Transverse colon (tissue), 4 donors: ENCODE measurements around the gene STARD3. TPM values are rescaled to one million over a fixed set of nuclear protein-coding genes. Genes with fewer than 3 reads are reported as not detected.

Source experiments
- DNase-seq: peaks from one replicate; pipeline ENCODE4 v3.0.0-alpha.2; 2019
- H3K27ac ChIP-seq, 4 donors: fragments of 200-600 bp; sonication (generic); 2 replicates each; pipeline ENCODE4 v1.5.1; 2016 to 2018; ENCODE audit warnings: inconsistent platforms in 4 of 4
- H3K27me3 ChIP-seq: fragments of 200-600 bp; sonication (generic); 2 replicates; pipeline ENCODE4 v1.5.1; 2017; ENCODE audit warnings: inconsistent platforms
- H3K36me3 ChIP-seq, 4 donors: fragments of 200-600 bp; sonication (generic); 2 replicates each; pipeline ENCODE4 v1.5.1; 2017 to 2019; ENCODE audit warnings: inconsistent platforms in 4 of 4
- H3K4me1 ChIP-seq, 4 donors: fragments of 200-600 bp; sonication (generic); 2 replicates each; pipeline ENCODE4 v1.5.1; 2017 to 2020; ENCODE audit warnings: inconsistent platforms in 4 of 4
- H3K4me3 ChIP-seq, 4 donors: fragments of 200-600 bp; sonication (generic); 1 replicate in 1 of 4; 2 replicates in 3 of 4; pipeline versions ENCODE4 v1.5.1 to v1.6.1; 2017 to 2019; ENCODE audit warnings: inconsistent platforms in 4 of 4
- H3K9me3 ChIP-seq, 2 donors: fragments of 200-600 bp; sonication (generic); 2 replicates each; pipeline ENCODE4 v1.5.1; 2017 to 2019; ENCODE audit warnings: inconsistent platforms in 2 of 2
- CTCF ChIP-seq, 5 experiments: fragments of 200-600 bp in 3 of 5; fragments of 450-650 bp in 2 of 5; sonication (generic) in 3 of 5; IDR thresholded peaks; 1 replicate in 2 of 5; 2 replicates in 3 of 5; pipeline ENCODE4 v1.5.1; 2016 to 2017; ENCODE audit warnings: antibody characterized with exemption in 5 of 5, inconsistent platforms in 3 of 5, mild to moderate bottlenecking in 2 of 5, moderate library complexity in 1 of 5
- EP300 ChIP-seq: sonication (generic); formaldehyde crosslinking; IDR thresholded peaks from one replicate; pipeline ENCODE4 v1.6.1; 2017; ENCODE audit warnings: antibody characterized with exemption, low read depth
- POLR2A ChIP-seq: fragments of 450-650 bp; IDR thresholded peaks from one replicate; pipeline ENCODE4 v1.6.1; 2016; ENCODE audit warnings: antibody characterized with exemption, mild to moderate bottlenecking, moderate library complexity
- POLR2AphosphoS5 ChIP-seq, 3 donors: sonication (generic); formaldehyde crosslinking; IDR thresholded peaks; one replicate each; pipeline ENCODE4 v1.6.1; 2016; ENCODE audit warnings: antibody characterized with exemption in 3 of 3
- WGBS, 2 donors: methylation state at CpG; one replicate each; pipeline ENCODE4 v1.1.5; 2018; ENCODE audit warnings: low coverage in 1 of 2; 5-methylcytosine and 5-hydroxymethylcytosine counted together
- in situ Hi-C, 4 donors: fragments of 200-750 bp; cut with MboI; loops; one replicate each; pipeline versions ENCODE4 v1.15.0 to v1.15.1; 2017; ENCODE audit warnings: low sequenced_read_pairs in 3 of 4, low pct_ligation_motif_present in 1 of 4, low pct_unique_long_range_greater_than_20kb in 1 of 4
- intact Hi-C: fragments of 100-400 bp; cut with DNase I; formaldehyde crosslinking; loops from one replicate; pipeline ENCODE4 v1.15.1; 2023; ENCODE audit warnings: low total_unique reads
- total RNA-seq, 4 donors: library from RNA; depleted of rRNA; stranded (reverse); fragments of >200 nt; gene quantifications; one replicate each; pipeline ENCODE4 v1.1.0, GENCODE V29; 2016

STARD3 gene
- total RNA-seq, 4 donors from 2014 or later, result 63.5 to 193 (median 73.2) TPM

GRCh38 chr17:39701784-39702422, 65.0 kb downstream of the STARD3 start:
- peaks cover 38 to 59% (median 55%) of the 10 kb centered on the region in 4 donors for H3K4me1 ChIP-seq
- in situ Hi-C loops, result no loop called here
- no peaks in the 10 kb centered on the region for H3K9me3 ChIP-seq
- H3K36me3 ChIP-seq, result no peaks in the 10 kb centered on the region
- H3K27me3 ChIP-seq, result peaks cover 4% of the 10 kb centered on the region
- WGBS, 2 donors, result 55% methylated on average over 4 of the region's 4 CpGs; no CpG with 5 or more reads in 1 of the 2 donors
- no peak for DNase-seq
- no peak overlapping the region for H3K4me3 ChIP-seq
- intact Hi-C loops, result no loop called here
- TF ChIP-seq EP300 (no peak), CTCF (IDR thresholded peaks at IDR 0.05) (no peak), POLR2AphosphoS5 (IDR thresholded peaks at IDR 0.05) (no peak), POLR2A (no peak)
- peak overlapping the region; percentile 90 to 95 (median 92) for H3K27ac ChIP-seq

GRCh38 chr17:39702901-39703893, 66.3 kb downstream of the STARD3 start:
- intact Hi-C loops, result no loop called here
- H3K36me3 ChIP-seq, result no peaks in the 10 kb centered on the region
- no peak for TF ChIP-seq CTCF (IDR thresholded peaks at IDR 0.05)
- TF ChIP-seq EP300, result no peak
- no peak for TF ChIP-seq POLR2A
- no peak for TF ChIP-seq POLR2AphosphoS5 (IDR thresholded peaks at IDR 0.05)
- H3K4me3 ChIP-seq, result no peak overlapping the region
- 20 to 46% methylated on average over 1 to 12 of the region's 12 CpGs for WGBS, 2 donors
- H3K4me1 ChIP-seq, result peaks cover 43 to 72% (median 68%) of the 10 kb centered on the region in 4 donors
- peak overlapping the region; percentile 83 to 92 (median 90) for H3K27ac ChIP-seq
- in situ Hi-C loops, result no loop called here
- peaks cover 4% of the 10 kb centered on the region for H3K27me3 ChIP-seq
- no peak for DNase-seq
- H3K9me3 ChIP-seq, result no peaks in the 10 kb centered on the region

- intact Hi-C loops (no loop called here), in situ Hi-C loops (no loop called here)
- peak overlapping the region; percentile 83 to 92 (median 90) for H3K27ac ChIP-seq
- H3K4me1 ChIP-seq, result peaks cover 43 to 72% (median 68%) of the 10 kb centered on the region in 4 donors
- no peaks in the 10 kb centered on the region for H3K9me3 ChIP-seq
- DNase-seq, result no peak
- H3K4me3 ChIP-seq, result no peak overlapping the region
- 80 to 91% methylated on average over 3 to 5 of the region's 5 CpGs for WGBS, 2 donors
- peaks cover 4% of the 10 kb centered on the region for H3K27me3 ChIP-seq
- TF ChIP-seq POLR2A (no peak), CTCF (IDR thresholded peaks at IDR 0.05) (no peak), EP300 (no peak), POLR2AphosphoS5 (IDR thresholded peaks at IDR 0.05) (no peak)
- peaks cover 0 to 6% (median 3%) of the 10 kb centered on the region in 4 donors for H3K36me3 ChIP-seq
These were observed 67.0 kb downstream of the STARD3 start for GRCh38 chr17:39703913-39704312.
